ENCODE measurements around the gene BDKRB1.
"Not testable (repeated sequence)": the region's sequence is repeated elsewhere in the genome, so short reads cannot be mapped to it uniquely, and the experiment has no call there.

The BDKRB1 gene

DNA sequence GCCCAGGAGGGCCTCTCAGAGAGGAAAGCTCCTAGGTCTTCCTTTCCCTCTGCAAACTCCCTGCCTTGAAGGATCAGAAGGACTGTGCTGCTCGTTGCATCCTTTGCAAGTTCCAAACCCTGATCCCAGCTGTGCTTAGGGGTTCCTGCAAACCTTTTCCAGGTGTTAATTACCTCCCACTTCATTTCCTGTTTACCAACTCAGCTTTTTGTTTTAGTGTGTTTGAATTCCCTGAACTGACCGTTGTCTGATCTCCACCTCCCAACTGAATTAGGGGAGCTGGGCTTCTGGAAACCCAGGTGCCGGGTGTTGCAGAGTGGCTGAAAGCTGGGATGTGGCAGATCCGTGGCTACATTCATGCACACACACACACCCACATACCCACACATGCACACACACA lies 20.6 kb upstream of the BDKRB1 start:
- no peak for DNase-seq

DNA sequence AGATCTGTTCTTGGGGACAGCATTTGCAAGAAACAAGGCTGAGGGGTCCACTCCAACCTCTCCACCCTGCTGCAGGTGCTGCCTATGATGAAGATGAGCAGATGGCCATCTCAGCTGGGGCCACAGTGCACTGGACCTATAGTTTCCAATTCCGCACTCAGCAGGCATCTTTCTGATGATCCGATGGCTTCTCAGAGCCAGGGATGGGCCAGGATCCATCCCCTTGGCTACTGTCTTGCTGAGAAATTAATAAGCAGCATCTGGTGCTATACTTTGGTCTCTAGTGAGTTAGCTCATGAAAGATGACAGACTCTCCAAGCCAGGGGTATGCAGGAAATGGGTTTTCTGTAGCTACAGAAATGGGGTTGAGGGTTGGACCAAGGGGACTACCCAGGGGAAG lies 18.4 kb upstream of the BDKRB1 start:
- no peak for DNase-seq

DNA sequence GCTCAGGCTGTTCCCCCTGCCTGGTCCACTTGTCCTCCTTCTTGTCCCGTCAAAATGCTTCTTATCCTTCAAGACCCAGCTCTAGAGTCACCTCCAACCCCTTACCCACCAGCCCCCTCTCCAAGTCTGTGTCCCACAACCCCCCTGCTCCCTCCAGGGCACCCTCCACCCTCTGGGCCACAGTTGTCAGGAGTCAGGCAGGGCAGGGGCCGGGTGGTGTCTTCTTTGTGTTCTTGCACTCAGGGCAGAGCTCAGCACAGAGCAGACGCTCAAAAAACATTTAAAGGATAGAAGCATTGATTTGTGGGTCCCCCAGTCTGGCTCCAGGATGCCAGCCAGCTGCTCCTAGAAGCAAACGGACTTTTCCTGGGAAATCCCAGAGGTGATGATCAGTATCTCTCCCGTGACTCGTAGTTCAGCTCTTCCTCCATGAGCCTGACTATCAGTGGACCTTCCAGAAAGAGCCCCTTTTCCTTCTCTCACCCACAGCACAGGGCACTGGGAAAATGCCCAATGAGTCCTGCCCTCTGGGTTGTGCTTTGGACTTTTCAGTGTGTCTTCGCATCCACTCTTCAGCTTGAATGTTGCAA lies 17.2 kb upstream of the BDKRB1 start:
- DNase-seq, result no peak

DNA sequence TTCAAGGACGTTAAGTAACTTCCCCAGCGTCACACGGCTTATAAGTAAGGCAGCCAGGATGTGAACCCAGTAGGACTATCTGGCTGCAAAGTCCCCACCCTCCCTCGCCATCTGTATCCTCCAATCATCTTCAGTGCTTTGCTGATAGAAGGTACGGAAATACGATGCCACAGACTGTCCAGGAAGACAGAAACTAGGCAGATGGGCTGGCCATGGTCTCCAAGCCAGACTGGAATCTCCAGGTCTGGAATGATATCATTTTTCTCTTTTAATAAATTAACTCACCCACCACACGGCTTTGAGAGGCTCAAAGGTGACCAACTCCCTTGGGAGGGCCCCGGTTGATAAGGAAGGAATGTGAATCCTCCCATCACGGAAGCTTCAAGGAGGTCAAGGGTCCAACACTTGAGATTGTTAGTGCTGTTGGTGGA lies 16.3 kb upstream of the BDKRB1 start:
- no peak for DNase-seq

DNA sequence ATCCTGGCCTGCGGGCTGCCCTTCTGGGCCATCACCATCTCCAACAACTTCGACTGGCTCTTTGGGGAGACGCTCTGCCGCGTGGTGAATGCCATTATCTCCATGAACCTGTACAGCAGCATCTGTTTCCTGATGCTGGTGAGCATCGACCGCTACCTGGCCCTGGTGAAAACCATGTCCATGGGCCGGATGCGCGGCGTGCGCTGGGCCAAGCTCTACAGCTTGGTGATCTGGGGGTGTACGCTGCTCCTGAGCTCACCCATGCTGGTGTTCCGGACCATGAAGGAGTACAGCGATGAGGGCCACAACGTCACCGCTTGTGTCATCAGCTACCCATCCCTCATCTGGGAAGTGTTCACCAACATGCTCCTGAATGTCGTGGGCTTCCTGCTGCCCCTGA lies 15.4 kb upstream of the BDKRB1 start:
- no peak for DNase-seq

DNA sequence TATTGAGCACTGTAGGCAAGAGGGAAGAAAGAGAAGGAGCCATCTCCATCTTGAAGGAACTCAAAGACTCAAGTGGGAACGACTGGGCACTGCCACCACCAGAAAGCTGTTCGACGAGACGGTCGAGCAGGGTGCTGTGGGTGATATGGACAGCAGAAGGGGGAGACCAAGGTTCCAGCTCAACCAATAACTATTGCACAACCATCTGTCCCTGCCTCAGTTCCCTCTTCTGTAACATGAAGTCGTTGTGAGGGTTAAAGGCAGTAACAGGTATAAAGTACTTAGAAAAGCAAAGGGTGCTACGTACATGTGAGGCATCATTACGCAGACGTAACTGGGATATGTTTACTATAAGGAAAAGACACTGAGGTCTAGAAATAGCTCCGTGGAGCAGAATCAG lies 13.9 kb upstream of the BDKRB1 start:
- no peak for DNase-seq

DNA sequence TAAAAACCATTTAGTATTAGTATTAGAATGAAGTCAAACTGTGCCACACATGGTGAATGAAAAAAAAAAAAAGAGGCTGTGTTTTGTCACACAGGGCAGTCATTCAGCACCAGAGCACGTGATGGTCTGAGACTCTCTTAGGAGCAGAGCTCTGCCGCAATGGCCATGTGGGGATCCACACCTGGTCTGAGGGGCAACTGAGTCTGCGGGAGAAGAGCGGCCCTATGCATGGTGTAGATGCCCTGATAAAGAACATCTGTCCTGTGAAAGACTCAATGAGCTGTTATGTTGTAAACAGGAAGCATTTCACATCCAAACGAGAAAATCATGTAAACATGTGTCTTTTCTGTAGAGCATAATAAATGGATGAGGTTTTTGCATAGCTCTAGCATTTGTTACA lies 12.2 kb upstream of the BDKRB1 start:
- no peak for DNase-seq

DNA sequence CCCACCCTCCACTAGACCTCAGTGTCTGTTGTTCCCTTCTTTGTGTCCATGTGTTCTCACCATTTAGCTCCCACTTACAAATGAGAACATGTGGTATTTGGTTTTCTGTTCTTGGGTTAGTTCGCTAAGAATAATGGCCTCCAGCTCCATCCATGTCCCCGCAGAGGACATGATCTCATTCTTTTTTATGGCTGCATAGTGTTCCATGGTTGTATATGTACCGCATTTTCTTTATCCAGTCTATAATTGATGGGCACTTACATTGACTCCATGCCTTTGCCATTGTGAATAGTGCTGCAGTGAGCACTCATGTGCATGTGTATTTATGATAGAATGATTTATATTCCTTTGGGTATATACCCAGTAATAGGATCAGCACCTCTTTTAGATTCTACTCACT lies 10.9 kb upstream of the BDKRB1 start:
- not testable (repeated sequence) for DNase-seq

DNA sequence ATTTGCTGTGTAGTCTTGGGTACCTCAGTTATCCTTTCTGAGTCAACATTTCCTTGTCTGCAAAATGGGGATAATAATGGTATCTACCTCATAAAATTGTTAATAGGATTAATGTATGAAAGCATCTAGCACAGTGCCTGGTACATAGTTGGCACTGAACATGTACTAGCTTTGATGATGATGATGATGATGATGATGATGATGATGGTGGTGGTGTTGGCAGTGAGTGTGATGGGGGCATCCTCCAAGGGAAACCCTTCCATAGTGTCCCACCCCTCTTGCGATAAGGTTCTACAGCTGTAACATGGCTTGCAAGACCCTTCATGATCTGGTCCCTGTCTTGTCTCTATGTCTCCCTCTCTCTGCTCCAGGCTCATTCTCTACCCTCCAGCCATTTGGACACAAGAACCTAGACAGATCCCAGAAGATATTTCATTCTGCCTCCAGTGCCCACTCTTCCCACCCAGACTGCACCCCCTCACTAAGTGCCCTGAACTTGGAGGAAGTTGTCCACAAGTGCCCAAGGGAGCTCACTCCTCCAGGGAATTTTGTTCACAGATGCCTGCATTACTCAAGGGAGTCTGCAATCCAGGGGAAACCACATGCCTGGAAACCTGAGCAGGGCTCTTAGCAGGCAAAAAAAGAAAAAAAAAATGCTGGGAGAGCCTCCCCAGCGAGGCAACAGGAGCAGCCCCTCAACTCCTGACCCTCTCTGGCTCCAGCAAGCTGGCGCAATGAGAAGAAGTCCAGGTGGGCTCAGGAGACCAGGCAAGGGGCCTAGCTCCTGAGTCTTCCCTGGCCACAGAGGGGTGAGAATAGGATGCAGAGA lies 10.1 kb upstream of the BDKRB1 start:
- no peak for DNase-seq

DNA sequence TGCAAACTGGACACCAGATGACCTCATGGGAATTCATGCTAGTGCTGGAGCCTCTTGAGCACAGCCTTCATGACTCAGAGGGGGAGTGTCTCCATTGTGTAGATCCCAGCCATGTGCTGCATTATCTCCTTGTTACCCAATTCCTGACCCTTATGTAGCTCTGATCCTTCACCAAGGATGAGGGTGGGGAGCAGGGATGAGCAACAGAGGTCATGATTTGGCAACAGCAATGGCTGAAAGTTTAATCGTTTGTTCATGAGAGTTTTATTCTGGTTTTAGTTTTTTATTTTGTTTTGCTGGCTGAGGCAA lies 9.5 kb upstream of the BDKRB1 start:
- no peak for DNase-seq

DNA sequence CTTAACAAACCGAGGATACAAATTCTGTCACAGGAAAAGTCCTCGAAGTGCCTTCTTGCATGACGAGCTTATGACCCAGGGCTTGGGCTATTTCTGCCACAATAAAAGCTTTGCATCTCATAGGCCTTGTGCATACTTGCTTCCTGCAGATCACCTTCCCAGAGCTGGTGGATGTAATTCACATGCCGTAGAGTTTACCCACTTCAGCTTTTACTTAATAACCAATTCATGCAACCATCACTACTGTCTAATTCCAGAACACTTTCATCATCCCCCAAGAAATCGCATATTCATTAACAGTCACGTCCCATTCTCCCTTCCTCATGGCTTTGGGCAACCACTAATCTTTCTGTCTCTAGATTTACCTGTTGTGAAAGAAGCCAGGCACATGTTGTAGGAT lies 9.0 kb upstream of the BDKRB1 start:
- no peak for DNase-seq

DNA sequence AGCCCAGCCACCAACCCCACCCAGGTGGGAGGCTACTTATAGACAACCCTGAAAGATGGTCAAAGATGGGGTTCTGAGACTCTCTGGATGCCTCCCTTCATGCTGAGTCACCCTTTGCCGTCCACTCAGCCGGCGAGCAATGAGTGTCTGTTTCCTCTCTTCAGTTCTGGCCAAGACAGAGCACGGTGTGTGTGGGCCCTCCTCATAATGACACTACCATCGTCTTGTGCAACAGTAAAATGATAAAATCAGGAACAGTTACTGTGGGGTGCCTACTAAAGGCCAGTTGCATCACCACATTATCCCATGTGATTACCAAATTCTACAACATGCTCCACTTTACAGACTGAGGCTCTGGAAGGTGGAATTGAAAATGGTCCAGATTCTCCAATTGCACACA lies 7.0 kb upstream of the BDKRB1 start:
- no peak for DNase-seq

DNA sequence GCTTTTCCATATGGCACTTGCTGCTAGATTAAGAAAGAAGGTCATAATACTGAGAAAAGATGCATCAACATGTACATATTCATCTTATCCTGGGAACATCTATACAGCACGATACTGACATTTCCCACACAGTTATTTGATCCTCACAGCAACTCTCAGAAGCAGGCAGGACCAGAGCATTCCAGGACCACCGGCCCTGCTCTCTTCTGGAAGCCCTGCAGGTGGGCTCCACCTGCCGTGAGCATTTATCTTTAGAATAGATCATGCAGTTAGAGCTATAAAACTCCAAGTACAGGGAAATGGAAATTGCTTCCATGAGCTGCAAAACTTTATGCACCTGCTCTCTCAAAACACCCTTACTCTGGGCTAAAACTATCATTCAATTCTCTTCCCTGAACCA lies 5.5 kb upstream of the BDKRB1 start:
- no peak for DNase-seq

DNA sequence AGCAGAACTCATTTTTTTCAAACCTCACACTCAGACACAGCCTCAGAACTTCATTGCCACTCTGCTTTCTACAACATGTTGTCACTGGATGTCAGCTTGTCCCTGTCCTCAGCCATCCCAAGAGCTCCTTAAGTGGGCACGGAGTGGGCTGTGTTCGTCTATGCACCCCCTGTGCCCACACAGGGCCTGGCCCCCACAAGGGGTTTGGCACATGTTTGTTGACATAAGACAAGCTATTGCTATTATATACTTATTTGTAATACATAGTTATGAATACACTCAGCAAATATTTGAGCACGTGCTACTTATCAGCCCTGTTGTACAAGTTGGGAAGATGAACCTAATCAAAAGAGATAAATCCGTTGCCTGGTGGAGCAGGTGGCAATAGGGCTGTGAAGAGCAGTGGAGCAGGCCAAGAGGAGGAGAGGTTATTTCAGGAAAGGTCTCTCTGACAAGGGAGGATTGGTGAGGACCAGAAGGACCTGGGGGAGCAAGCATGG lies 4.3 kb upstream of the BDKRB1 start:
- DNase-seq, result no peak

DNA sequence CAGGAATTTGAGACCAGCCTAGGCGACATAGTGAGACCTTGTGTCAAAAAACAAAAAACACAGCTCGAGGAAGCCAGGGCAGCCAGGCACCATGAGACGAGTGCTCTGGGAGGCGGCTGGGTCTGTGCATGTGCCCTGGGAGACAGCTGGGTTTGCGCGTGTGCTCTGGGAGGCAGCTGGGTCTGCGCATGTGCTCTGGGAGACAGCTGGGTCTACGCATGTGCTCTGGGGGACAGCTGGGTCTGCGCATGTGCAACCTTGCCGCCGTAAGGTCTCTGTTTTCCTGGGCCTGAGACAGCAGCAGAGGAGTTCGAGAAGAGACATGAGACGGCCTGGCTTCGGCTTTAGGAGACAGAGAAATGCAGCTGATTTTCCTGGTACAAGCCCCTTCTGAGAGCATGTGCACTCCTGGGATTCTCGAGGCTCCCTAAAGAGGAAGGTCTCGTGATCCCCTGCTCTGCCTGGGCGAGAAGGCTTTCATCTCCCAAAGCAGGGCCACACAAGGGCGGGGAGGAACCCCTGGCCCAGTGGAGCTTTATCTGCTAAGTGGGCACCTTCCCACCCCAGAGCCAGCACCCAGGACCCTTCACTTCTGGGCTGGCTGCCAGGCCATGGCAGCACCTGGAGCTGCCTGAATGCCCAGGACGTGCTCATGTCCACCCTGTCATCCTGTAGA lies 3.5 kb upstream of the BDKRB1 start:
- no peak for DNase-seq

DNA sequence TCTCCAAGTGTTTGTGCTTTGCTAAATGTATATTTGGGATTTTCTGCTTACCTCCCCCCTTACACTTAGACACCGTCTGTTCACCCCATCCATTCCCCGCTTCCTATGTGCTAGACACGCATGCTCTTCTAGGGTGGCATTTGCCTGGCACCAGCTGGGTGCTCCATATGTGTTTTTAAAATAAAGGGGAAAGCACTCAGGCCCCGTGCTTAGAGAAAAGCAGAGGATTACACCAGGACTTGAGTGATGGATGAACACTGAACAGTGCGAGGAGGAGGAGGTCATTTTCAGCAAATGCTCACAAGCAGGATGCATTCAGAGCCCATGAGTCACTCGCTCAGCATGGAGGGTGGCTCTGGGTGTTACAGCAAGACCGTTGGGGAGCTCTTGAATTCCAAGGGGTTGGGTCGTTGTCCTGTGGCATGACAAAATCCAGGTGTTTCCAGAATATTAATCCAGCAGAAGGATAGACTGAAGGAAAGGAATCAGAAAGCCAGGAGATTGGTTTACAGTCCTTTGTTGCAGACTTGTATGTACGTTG lies 2.9 kb upstream of the BDKRB1 start:
- DNase-seq, result no peak

DNA sequence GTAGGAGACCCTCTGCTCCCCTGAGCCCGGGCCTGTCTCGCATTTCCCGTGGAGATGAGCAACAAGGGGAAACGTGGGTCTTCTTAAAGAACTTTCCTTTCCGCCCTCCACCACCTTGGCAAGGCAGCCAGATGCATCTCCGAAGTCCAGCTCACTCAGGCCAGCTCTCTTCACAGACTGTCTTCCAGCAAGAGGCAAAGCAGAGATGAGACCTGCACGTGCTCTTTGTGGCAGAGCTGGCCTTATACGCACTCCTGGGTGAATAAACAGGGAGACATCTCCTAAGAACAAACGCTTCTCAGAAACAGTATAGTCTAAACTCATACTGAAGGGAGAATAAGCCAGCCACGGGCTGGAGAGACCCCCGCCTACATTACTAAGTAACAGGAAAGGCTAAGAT lies 1.3 kb upstream of the BDKRB1 start:
- no peak for DNase-seq

DNA sequence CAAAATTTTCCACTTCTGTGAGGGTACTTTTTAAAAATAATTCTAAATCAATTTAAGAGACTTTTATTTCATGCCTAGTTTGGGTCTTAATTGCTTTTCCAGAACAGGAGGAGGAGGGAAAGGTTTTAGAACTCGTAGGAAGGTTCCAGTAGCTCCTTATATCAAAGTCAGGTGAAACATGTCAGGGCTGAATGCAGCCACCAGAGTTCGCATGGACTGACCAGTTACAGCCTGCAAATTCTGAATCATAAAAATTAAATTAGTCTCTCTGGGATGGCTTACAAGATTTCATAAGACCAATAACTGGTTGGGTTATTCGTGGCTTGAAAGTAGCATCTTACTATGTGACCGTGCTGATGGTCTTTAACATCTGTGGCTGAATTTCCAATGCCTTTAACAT lies 397 bp downstream of the BDKRB1 start:
- no peak for DNase-seq

DNA sequence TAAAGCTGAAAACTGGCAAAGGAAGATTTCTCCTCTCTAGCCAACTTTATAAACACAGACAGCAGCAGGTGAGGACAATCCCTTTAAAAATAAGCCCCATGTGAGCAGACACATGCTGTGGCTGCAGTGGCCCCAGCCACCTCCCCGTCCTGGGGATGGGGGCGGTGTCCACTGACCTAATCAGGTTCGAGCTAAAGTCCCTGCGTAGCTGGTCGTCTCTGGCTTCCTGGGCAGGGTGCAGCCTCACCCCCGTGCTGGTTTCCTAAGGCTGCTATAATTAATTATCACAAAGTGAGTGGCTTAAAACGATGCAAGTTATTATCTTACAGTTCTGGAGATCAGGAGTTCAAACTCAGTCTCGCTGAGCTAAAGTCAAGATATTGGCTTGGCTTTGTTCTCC lies 1.0 kb downstream of the BDKRB1 start:
- no peak for DNase-seq

DNA sequence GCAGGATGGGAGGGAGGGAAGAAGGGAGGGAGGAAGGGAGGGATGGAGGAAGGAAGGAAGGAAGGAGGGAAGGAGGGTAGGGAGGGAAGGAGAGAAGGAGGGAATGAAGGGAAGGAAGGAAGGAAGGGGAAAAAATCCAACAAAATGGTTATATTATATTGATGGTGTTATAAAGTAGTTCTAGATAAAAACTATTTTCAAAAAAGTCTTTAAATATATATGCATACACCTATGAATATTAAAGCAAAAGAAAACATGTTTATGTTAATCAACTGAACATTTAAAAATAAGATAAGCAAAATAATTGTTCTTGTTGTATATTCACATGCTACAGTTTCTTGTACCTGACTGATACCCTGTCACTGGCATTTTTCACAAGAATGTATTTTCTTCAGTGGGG lies 1.9 kb downstream of the BDKRB1 start:
- DNase-seq, result no peak

DNA sequence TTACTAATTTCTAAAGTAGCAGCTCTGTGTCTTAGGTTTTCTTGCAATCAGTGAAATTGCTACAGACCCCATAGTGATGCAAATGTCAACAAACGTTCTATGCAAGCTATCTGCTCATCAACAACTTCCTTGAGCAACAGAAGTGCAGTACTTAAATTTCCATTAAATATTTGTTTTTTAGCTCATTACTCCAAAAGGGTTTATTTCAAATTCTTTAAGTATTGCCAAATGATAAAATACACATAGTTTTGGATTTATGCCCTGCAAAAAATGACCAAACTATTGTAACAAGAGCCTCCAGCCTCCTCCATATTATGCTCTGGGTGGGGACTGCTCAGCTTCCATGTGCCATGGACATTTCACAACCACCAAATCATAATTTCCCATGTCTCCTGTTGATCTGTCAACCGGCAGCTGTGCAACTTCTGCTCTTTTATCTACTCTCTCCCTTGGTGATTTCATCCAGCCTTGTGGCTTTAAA lies 4.4 kb downstream of the BDKRB1 start:
- DNase-seq, result no peak

DNA sequence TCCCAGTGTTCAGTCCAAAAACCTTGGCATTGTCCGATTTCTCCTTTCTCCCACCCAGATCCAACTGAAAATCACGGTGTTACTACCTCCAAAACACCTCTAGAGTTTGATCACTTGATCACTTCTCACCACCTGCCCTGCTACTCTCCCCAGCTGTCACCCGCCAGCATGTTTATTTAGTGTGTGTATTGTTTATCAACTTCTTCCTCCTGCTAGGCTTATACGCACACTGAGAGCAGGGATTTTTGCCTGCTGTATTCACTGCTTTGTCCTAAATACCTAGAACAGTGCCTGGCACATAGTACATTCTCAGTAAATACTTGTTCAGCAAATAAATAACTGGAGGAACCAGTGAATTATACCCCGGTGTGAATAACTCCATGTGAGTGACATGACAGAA lies 5.0 kb downstream of the BDKRB1 start:
- no peak for DNase-seq

DNA sequence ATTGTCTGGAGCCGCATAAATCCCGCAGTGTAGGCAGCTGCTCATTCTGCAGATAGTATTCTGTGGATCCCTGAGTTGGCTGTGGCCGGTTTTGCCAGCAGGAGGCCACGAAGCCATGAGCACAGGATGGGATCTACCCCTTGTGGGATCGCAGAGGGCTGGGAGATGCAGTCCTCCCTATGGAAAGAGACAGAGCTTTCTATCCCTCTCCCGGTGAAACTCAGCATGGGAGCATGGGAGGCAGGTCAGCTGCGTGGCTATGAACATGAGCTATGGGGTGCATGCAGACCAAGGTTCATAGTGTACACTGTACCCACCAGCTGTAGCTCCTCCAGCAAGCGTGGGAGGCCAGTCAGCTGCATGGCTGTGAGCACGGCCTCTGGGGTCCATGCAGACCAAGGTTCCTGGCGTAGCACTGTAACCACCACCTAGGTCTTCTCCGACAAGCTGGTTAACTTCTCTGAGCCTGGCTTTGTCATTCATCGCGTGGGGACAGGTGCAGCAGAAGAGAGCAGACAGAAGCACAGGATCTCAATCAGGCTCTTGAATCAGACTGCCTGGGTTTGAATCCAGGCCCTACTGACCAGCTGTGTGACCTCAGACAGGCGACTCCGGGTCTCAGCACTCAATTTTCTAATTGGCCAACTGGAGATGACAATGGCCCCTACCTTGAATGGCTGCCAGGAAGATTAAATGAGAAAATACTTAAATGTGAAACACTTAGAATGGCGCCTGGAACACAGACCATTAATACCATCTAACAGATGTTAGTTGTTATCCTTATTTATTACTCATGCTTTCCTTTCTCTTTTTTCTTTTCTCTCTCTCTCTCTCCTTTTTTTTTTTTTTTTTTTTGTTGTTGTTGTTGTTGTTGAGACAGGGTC lies 6.0 kb downstream of the BDKRB1 start:
- DNase-seq, result no peak

Data from activated gamma-delta T cell treated with Interleukin-2 at 50 U/mL for 16 hours (primary cell).